Adrenal gland (tissue), 12 donors: ENCODE measurements around the gene SYNGR4. TPM values are rescaled to one million over a fixed set of nuclear protein-coding genes. Genes with fewer than 3 reads are reported as not detected.

Source experiments
- DNase-seq, 7 donors: peaks; one replicate each; pipeline ENCODE4 v3.0.0-alpha.2; 2019 to 2020
- H3K27ac ChIP-seq, 5 donors: fragments of 200-600 bp; sonication (generic) in 4 of 5; 1 replicate in 3 of 5; 2 replicates in 2 of 5; pipeline versions ENCODE4 v1.5.1 to v1.8.0; 2016 to 2020; ENCODE audit warnings: mild to moderate bottlenecking in 1 of 5
- H3K27me3 ChIP-seq: fragments of 200-600 bp; 2 replicates; pipeline ENCODE4 v1.8.0; 2021
- H3K36me3 ChIP-seq, 2 donors: fragments of 200-600 bp; replicated peaks in 1 of 2; 1 replicate in 1 of 2; 2 replicates in 1 of 2; pipeline versions ENCODE4 v1.5.1 to v1.8.0; 2018 to 2022
- H3K4me1 ChIP-seq, 2 donors: fragments of 200-600 bp; replicated peaks in 1 of 2; 1 replicate in 1 of 2; 2 replicates in 1 of 2; pipeline versions ENCODE4 v1.5.1 to v1.8.0; 2018 to 2021
- H3K4me3 ChIP-seq, 4 donors: fragments of 200-600 bp; sonication (generic) in 3 of 4; one replicate each; pipeline ENCODE4 v1.5.1; 2016 to 2018
- H3K9me3 ChIP-seq, 3 donors: fragments of 200-600 bp; sonication (generic) in 1 of 3; replicated peaks in 1 of 3; 1 replicate in 2 of 3; 2 replicates in 1 of 3; pipeline versions ENCODE4 v1.5.1 to v1.8.0; 2016 to 2021
- POLR2A ChIP-seq, 2 donors: fragments of 450-650 bp; IDR thresholded peaks; one replicate each; pipeline ENCODE4 v1.6.1; 2017; ENCODE audit warnings: antibody characterized with exemption in 2 of 2, mild to moderate bottlenecking in 2 of 2, moderate library complexity in 1 of 2
- WGBS, 4 donors: extraction: QIAGEN DNeasy Blood & Tissue Kit in 2 of 4; methylation state at CpG; one replicate each; pipeline versions ENCODE4 v1.1.5 to v1.1.7; 2013 to 2017; 5-methylcytosine and 5-hydroxymethylcytosine counted together
- intact Hi-C, 2 donors: fragments of 100-400 bp; cut with DNase I; formaldehyde crosslinking; loops; one replicate each; pipeline versions ENCODE4 v1.14.1 to v1.15.0; 2022 to 2023
- polyA plus RNA-seq, 3 donors: library from polyadenylated mRNA; stranded (reverse); fragments of 200-250 nt in 2 of 3; fragments of 350-450 nt in 1 of 3; fragmentation: Illumina TruSeq in 1 of 3; extraction: RNeasy Lipid Tissue Mini Kit (QIAGEN cat#74804) in 1 of 3; gene quantifications; one replicate each; pipeline ENCODE4 v1.2.3, GENCODE V29; 2013 to 2014
- total RNA-seq, 9 donors: library from RNA; depleted of rRNA in 4 of 9; stranded (reverse); fragments of >200 nt in 4 of 9; fragments of 120-200 nt in 1 of 9; fragmentation: NEBNext Ultra II Directional in 1 of 9; extraction: Animal tissue kit (Norgen Biotek cat#: 25700) in 1 of 9; gene quantifications; one replicate each; pipeline versions ENCODE4 v1.1.0 to v1.2.4, GENCODE V29; 2013 to 2023
- TF ChIP-seq, protein P1 (sequence below), 6 experiments: fragments of 450-650 bp in 4 of 6; fragments of 200-600 bp in 2 of 6; sonication (generic) in 1 of 6; IDR thresholded peaks; 1 replicate in 5 of 6; 2 replicates in 1 of 6; pipeline versions ENCODE4 v1.5.1 to v1.8.0; 2016 to 2021; ENCODE audit warnings: antibody characterized with exemption in 6 of 6, mild to moderate bottlenecking in 2 of 6, moderate library complexity in 1 of 6
- donor health status: healthy with polysubstance abuse.
- donor health status: Bipolar disorder and iron deficiency.
- donor health status: DM: yes; HTN: yes; CAD: no.
- donor health status: DM: no; HTN: no; CAD: no.
- donor health status: DM: no; HTN: no; CAD: no.
- donor health status: DM: yes; HTN: yes; CAD: no.

Gene SYNGR4
- total and polyA plus RNA-seq, 12 donors = 0.13 TPM; not detected in 11

DNA sequence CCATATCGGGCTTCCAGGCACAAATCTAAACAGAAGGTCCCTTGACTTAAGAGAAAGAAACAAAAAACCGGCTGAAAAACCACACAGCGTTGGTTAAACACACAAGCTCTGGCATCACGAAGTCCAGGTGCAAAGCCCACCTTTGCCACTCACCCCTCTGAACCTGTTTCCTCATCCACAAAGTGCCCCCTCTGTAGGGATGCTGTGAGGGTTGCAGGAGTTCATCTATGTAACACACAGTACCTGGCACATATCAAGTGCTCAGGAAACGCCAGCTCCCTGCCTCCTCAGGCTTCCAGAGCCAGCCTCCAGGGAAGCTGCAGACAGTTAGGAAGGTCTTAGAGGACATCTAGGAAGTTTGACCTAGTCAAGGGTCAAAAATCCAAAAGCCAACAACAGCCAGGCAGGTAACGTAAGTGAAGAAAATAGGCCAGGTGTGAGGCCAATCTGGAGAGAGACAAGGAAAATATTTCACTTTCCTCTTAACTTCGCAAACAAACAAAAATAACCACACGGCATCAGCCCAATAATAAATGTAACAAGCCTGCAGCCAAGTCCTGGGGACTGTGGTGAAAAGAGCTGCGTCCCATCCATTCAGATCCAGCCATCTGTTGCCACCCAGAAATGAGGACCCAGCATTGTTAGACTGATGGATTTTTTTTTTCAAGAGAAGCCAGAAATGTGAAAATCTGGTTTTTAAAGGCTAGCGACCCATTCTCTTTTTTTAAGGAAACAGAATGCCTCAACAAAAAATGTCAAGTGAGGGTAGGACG, 17.2 kb downstream of the SYNGR4 start:
- Histone ChIP-seq H3K4me3 (no peak overlapping the region), H3K27me3 (no peaks in the 10 kb centered on the region), H3K9me3 (no peaks in the 10 kb centered on the region), H3K36me3 (peaks cover 0 to 52% of the 10 kb centered on the region in 2 donors), H3K27ac (no peak overlapping the region), H3K4me1 (no peaks in the 10 kb centered on the region)
- TF ChIP-seq POLR2A (IDR thresholded peaks at IDR 0.05) = no peak
- TF ChIP-seq, protein P1, sequence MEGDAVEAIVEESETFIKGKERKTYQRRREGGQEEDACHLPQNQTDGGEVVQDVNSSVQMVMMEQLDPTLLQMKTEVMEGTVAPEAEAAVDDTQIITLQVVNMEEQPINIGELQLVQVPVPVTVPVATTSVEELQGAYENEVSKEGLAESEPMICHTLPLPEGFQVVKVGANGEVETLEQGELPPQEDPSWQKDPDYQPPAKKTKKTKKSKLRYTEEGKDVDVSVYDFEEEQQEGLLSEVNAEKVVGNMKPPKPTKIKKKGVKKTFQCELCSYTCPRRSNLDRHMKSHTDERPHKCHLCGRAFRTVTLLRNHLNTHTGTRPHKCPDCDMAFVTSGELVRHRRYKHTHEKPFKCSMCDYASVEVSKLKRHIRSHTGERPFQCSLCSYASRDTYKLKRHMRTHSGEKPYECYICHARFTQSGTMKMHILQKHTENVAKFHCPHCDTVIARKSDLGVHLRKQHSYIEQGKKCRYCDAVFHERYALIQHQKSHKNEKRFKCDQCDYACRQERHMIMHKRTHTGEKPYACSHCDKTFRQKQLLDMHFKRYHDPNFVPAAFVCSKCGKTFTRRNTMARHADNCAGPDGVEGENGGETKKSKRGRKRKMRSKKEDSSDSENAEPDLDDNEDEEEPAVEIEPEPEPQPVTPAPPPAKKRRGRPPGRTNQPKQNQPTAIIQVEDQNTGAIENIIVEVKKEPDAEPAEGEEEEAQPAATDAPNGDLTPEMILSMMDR (IDR thresholded peaks at IDR 0.05) = no peak
- no peak for DNase-seq
- intact Hi-C loops = no loop called here
- WGBS, 4 donors = 86 to 91% (median 89%) methylated on average over 11 of the region's 11 CpGs

DNA sequence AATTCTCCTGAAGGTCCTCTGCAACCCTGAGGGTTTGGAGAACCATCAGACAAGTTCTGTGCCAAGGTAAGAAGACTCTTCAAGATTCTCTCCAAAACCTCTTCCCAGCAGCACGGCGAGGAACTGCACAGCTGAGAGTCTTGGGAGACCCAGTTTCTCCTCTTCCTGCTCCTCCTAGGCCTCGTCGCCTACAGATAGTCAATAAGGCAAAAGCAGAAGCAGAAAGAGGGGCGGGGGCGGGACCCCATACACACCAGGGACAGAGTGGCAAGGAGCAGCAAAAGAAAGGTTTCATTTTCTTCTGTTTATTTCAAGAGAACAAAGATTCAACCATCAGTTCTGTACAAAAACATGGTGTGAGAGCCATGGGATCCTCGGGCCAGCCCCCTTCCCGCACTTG, 18.1 kb downstream of the SYNGR4 start:
- Histone ChIP-seq H3K27me3 (no peaks in the 10 kb centered on the region), H3K4me3 (no peak overlapping the region), H3K4me1 (no peaks in the 10 kb centered on the region), H3K27ac (no peak overlapping the region), H3K9me3 (no peaks in the 10 kb centered on the region), H3K36me3 (peaks cover 0 to 62% of the 10 kb centered on the region in 2 donors)
- TF ChIP-seq, protein P1 (IDR thresholded peaks at IDR 0.05) = no peak
- no peak for TF ChIP-seq POLR2A (IDR thresholded peaks at IDR 0.05)
- 90 to 95% (median 94%) methylated on average over 8 of the region's 8 CpGs for WGBS, 4 donors
- no peak for DNase-seq
- intact Hi-C loops = no loop called here

DNA sequence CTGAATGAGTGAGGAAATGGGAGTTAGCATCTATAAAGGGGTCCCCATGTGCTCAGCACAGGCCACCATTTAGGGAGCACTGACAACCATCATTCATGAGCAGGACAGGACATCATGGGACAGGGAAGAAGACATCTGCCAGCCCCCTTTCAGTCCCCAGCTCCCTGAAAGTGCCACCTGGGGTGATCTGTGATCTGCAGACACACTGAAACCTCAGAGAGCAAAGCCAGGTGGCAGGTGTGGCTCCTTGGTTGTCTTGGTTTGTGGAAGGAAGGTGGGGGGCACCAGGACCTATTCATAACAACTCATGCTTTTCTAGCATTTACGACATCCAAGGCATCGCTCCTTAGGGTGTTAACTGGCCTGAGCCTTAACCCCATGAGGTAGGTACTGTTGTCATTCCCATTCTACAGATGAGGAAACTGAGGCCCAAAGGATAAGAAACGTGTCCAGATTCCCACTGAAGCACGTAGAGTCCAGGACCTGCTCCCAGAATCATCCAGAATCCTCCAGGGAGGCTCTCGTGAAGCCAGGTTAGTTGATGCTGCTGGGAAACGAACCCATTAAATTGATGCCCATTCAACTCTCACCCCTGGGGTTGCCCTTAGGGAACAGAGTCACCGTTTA, 21.4 kb downstream of the SYNGR4 start:
- peaks cover 0 to 10% of the 10 kb centered on the region in 2 donors for H3K4me1 ChIP-seq
- no peak overlapping the region for H3K4me3 ChIP-seq
- TF ChIP-seq POLR2A (IDR thresholded peaks at IDR 0.05) = no peak
- TF ChIP-seq, protein P1 (IDR thresholded peaks at IDR 0.05) = no peak
- DNase-seq = no peak
- 82 to 94% (median 92%) methylated on average over 5 to 7 of the region's 7 CpGs for WGBS, 4 donors
- H3K27me3 ChIP-seq = no peaks in the 10 kb centered on the region
- peaks cover 0 to 83% of the 10 kb centered on the region in 2 donors for H3K36me3 ChIP-seq
- intact Hi-C loops = no loop called here
- H3K27ac ChIP-seq = no peak overlapping the region
- H3K9me3 ChIP-seq = no peaks in the 10 kb centered on the region

DNA sequence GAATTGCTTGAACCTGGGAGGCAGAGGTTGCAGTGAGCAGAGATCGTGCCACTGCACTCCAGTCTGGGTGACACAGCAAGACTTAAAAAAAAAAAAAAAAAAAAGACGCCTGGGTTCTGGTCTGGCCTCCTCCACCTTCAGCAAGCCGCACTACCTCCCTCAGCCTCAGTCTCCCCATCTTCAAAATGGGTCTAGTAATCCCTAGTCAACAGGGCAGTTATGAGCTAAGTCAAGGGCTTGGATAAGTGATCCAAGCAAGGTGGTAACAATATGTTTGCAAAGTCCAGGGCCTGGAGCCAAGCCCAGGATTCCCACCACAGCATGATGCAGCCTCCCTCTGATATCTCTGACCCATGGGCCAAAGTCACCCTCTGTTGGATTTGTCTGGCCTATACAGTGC, 22.8 kb downstream of the SYNGR4 start:
- DNase-seq = no peak
- Histone ChIP-seq H3K27ac (no peak overlapping the region), H3K9me3 (no peaks in the 10 kb centered on the region), H3K4me1 (peaks cover 0 to 10% of the 10 kb centered on the region in 2 donors), H3K27me3 (no peaks in the 10 kb centered on the region), H3K36me3 (peaks cover 0 to 75% of the 10 kb centered on the region in 2 donors), H3K4me3 (no peak overlapping the region)
- WGBS, 4 donors = 83 to 85% (median 85%) methylated on average over 3 of the region's 3 CpGs
- intact Hi-C loops = no loop called here
- no peak for TF ChIP-seq POLR2A (IDR thresholded peaks at IDR 0.05)
- TF ChIP-seq, protein P1 (IDR thresholded peaks at IDR 0.05) = no peak
